ENCODE data around the gene ATP5F1C. TPM values are rescaled to one million over a fixed set of nuclear protein-coding genes. Genes with fewer than 3 reads are reported as not detected.
"Not testable (repeated sequence)": the region's sequence is repeated elsewhere in the genome, so short reads cannot be mapped to it uniquely, and the experiment has no call there.

The ATP5F1C gene
- 100 to 1,000 TPM; 158 to 275 (median 180) TPM for total RNA-seq
- 100 to 1,000 TPM; 187 to 223 (median 206) TPM for polyA plus RNA-seq
- long read RNA-seq, donor 1, transcript ATP5F1C-207 (4 exons, 782 nt): minor isoform, 6 of 191 reads
- long read RNA-seq, donor 1, transcript ATP5F1C-202 (10 exons, 1,163 nt): major isoform, 55 of 191 reads
- long read RNA-seq, donor 1, transcript ATP5F1C-201 (9 exons, 1,078 nt): minor isoform, 38 of 191 reads
- long read RNA-seq, donor 1, partial matches to known transcripts: 87 of 191 reads
- long read RNA-seq, donor 1, other reads (novel, unspliced or antisense): 0 of 191 reads
- long read RNA-seq, donor 2, transcript ATP5F1C-202 (10 exons, 1,163 nt): major isoform, 74 of 172 reads
- long read RNA-seq, donor 2, transcript ATP5F1C-209 (4 exons, 460 nt): minor isoform, 6 of 172 reads
- long read RNA-seq, donor 2, transcript ATP5F1C-201 (9 exons, 1,078 nt): minor isoform, 20 of 172 reads
- long read RNA-seq, donor 2, transcript ATP5F1C-207 (4 exons, 782 nt): minor isoform, 5 of 172 reads
- long read RNA-seq, donor 2, partial matches to known transcripts: 65 of 172 reads
- long read RNA-seq, donor 2, other reads (novel, unspliced or antisense): 0 of 172 reads

- intact Hi-C loops (cut with DNase I; ENCODE audit: low total_unique reads): no loop called here
- Histone ChIP-seq H3K9me3 (no peaks in the 10 kb centered on the region), H3K4me1 (peaks cover 24 to 90% (median 81%) of the 10 kb centered on the region in 6 donors), H3K36me3 (peaks cover 0 to 28% (median 3%) of the 10 kb centered on the region in 6 donors), H3K4me3 (peak within 1 kb of the TSS; percentile 70 to 99 (median 90)), H3K27ac (peak within 1 kb of the TSS; percentile 71 to 92 (median 87)), H3K27me3 (replicated peaks in 1 of 7) (no peaks in the 10 kb centered on the region)
- peak; percentile 99 for DNase-seq
- peak in 4 of 11 experiments; percentile 33 to 47 (median 37) for TF ChIP-seq CTCF (IDR thresholded peaks at IDR 0.05 in 8 of 11, conservative IDR thresholded peaks at IDR 0.05 in 3 of 11)
- peak in 1 of 3 donors; percentile 7 for TF ChIP-seq POLR2A (IDR thresholded peaks at IDR 0.05)
- TF ChIP-seq POLR2AphosphoS5 (IDR thresholded peaks at IDR 0.05): peak; percentile 94 to 97 (median 94)
- WGBS, 5 donors: 1 to 2% (median 1%) methylated on average over 34 to 59 of the region's 59 CpGs
Observed at GRCh38 chr10:7787857-7788638, at the start of gene ATP5F1C, which contains the start of gene KIN. Gene ATP5F1C, plus strand, starts transcription at chr10:7788177. Its CDS starts 31 bp downstream, at chr10:7788208. Gene KIN, minus strand, starts transcription at chr10:7787993. Its CDS starts 60 bp downstream, at chr10:7787933.

GRCh38 chr10:7738536-7739407, 49.2 kb upstream of the ATP5F1C start:
- Histone ChIP-seq H3K4me3 (no peak overlapping the region), H3K4me1 (no peaks in the 10 kb centered on the region), H3K27me3 (replicated peaks in 1 of 7) (peaks cover 0 to 15% (median 0%) of the 10 kb centered on the region in 7 donors), H3K9me3 (no peaks in the 10 kb centered on the region), H3K27ac (no peak overlapping the region), H3K36me3 (no peaks in the 10 kb centered on the region)
- DNase-seq: no peak
- TF ChIP-seq CTCF (IDR thresholded peaks at IDR 0.05 in 8 of 11, conservative IDR thresholded peaks at IDR 0.05 in 3 of 11) (no peak), POLR2AphosphoS5 (IDR thresholded peaks at IDR 0.05) (no peak), POLR2A (IDR thresholded peaks at IDR 0.05) (no peak)
- WGBS, 5 donors: 86 to 89% (median 88%) methylated on average over 20 of the region's 20 CpGs
- intact Hi-C loops (cut with DNase I; ENCODE audit: low total_unique reads): no loop called here

GRCh38 chr10:7744307-7744706, 43.7 kb upstream of the ATP5F1C start:
- Histone ChIP-seq H3K27me3 (replicated peaks in 1 of 7) (no peaks in the 10 kb centered on the region), H3K36me3 (no peaks in the 10 kb centered on the region), H3K4me3 (no peak overlapping the region), H3K27ac (no peak overlapping the region), H3K4me1 (no peaks in the 10 kb centered on the region), H3K9me3 (no peaks in the 10 kb centered on the region)
- WGBS, 5 donors: 84 to 92% (median 89%) methylated on average over 8 of the region's 8 CpGs
- intact Hi-C loops (cut with DNase I; ENCODE audit: low total_unique reads): no loop called here
- DNase-seq: no peak
- no peak for TF ChIP-seq POLR2AphosphoS5 (IDR thresholded peaks at IDR 0.05)
- TF ChIP-seq POLR2A (IDR thresholded peaks at IDR 0.05): no peak
- TF ChIP-seq CTCF (IDR thresholded peaks at IDR 0.05 in 8 of 11, conservative IDR thresholded peaks at IDR 0.05 in 3 of 11): no peak

- H3K9me3 ChIP-seq; H3K4me1 ChIP-seq; H3K4me3 ChIP-seq; H3K27ac ChIP-seq; H3K27me3 ChIP-seq (replicated peaks in 1 of 7); intact Hi-C loops (cut with DNase I; ENCODE audit: low total_unique reads); DNase-seq: not testable (repeated sequence)
- 90 to 96% (median 95%) methylated on average over 7 of the region's 7 CpGs for WGBS, 5 donors
- H3K36me3 ChIP-seq: peaks cover 0 to 39% (median 20%) of the 10 kb centered on the region in 6 donors
Observed at GRCh38 chr10:7748637-7749036, 39.3 kb upstream of the ATP5F1C start.

Data from spleen (tissue), 13 donors.